GM12891 (cell line): ENCODE data around the gene C1orf122.

ENCODE experiments used
- PAX5 ChIP-seq: IDR thresholded peaks from 2 replicates; pipeline ENCODE4 v1.6.1; 2011; ENCODE audit warnings: low read length, moderate library complexity, mild to moderate bottlenecking; ENCODE audit not compliant: insufficient read depth, severe bottlenecking
- POLR2A ChIP-seq: IDR thresholded peaks from 2 replicates; pipeline ENCODE4 v1.6.1; 2011; ENCODE audit warnings: low read depth, low read length, control low read depth
- POLR2AphosphoS5 ChIP-seq: IDR thresholded peaks from 2 replicates; pipeline ENCODE4 v1.6.1; 2011; ENCODE audit warnings: low read depth, low read length, control low read depth
- TAF1 ChIP-seq: IDR thresholded peaks from 2 replicates; pipeline ENCODE4 v1.6.1; 2011; ENCODE audit warnings: low read depth, low read length, control low read depth

- TF ChIP-seq POLR2AphosphoS5 = no peak
- no peak for TF ChIP-seq TAF1
- no peak for TF ChIP-seq POLR2A
- TF ChIP-seq PAX5 = no peak
Observed at GRCh38 chr1:37821481-37821880, 13.9 kb downstream of the C1orf122 start.
